ENCODE results near the gene GMPR2. TPM values are rescaled to one million over a fixed set of nuclear protein-coding genes. Genes with fewer than 3 reads are reported as not detected.
"Not testable (repeated sequence)": the region's sequence is repeated elsewhere in the genome, so short reads cannot be mapped to it uniquely, and the experiment has no call there.

GMPR2 gene
- polyA plus RNA-seq, 4 donors: 102 to 121 (median 118) TPM

GRCh38 chr14:24198814-24199524 is 33.8 kb upstream of the GMPR2 start:
- DNase-seq (ENCODE audit: low read depth in 4 of 4, low spot score in 3 of 4): no peak

GRCh38 chr14:24202538-24202937 is 30.2 kb upstream of the GMPR2 start:
- not testable (repeated sequence) for DNase-seq (ENCODE audit: low read depth in 4 of 4, low spot score in 3 of 4)

- not testable (repeated sequence) for DNase-seq (ENCODE audit: low read depth in 4 of 4, low spot score in 3 of 4)
Measured at GRCh38 chr14:24203249-24203886, 29.4 kb upstream of the GMPR2 start.

GRCh38 chr14:24204163-24205146 is 28.3 kb upstream of the GMPR2 start:
- no peak for DNase-seq (ENCODE audit: low read depth in 4 of 4, low spot score in 3 of 4)

GRCh38 chr14:24206260-24207103 is 26.2 kb upstream of the GMPR2 start:
- no peak for DNase-seq (ENCODE audit: low read depth in 4 of 4, low spot score in 3 of 4)

GRCh38 chr14:24207104-24207551 is 25.6 kb upstream of the GMPR2 start:
- no peak for DNase-seq (ENCODE audit: low read depth in 4 of 4, low spot score in 3 of 4)

GRCh38 chr14:24207625-24208024 is 25.1 kb upstream of the GMPR2 start:
- DNase-seq (ENCODE audit: low read depth in 4 of 4, low spot score in 3 of 4): no peak

- no peak for DNase-seq (ENCODE audit: low read depth in 4 of 4, low spot score in 3 of 4)
Measured at GRCh38 chr14:24211311-24211710, 21.4 kb upstream of the GMPR2 start.

GRCh38 chr14:24212924-24213865 is 19.5 kb upstream of the GMPR2 start, which contains the start of gene CHMP4A:
TSS of gene CHMP4A (minus strand) at chr14:24213488. CDS start at chr14:24213439, 49 bp downstream.
- peak; percentile 90 to 94 (median 92) for DNase-seq (ENCODE audit: low read depth in 4 of 4, low spot score in 3 of 4)

- DNase-seq (ENCODE audit: low read depth in 4 of 4, low spot score in 3 of 4): no peak
Measured at GRCh38 chr14:24213866-24214662, 18.7 kb upstream of the GMPR2 start.

GRCh38 chr14:24215495-24216344 is 17.0 kb upstream of the GMPR2 start, which contains the start of gene MDP1:
TSS of gene MDP1 (minus strand) at chr14:24216066. CDS start at chr14:24215955, 111 bp downstream.
- DNase-seq (ENCODE audit: low read depth in 4 of 4, low spot score in 3 of 4): peak in 3 of 4 donors; percentile 78 to 83 (median 80)

GRCh38 chr14:24216345-24216699 is 16.4 kb upstream of the GMPR2 start:
- DNase-seq (ENCODE audit: low read depth in 4 of 4, low spot score in 3 of 4): no peak

GRCh38 chr14:24216876-24217275 is 15.9 kb upstream of the GMPR2 start:
- DNase-seq (ENCODE audit: low read depth in 4 of 4, low spot score in 3 of 4): not testable (repeated sequence)

GRCh38 chr14:24219080-24219479 is 13.6 kb upstream of the GMPR2 start:
- DNase-seq (ENCODE audit: low read depth in 4 of 4, low spot score in 3 of 4): no peak

GRCh38 chr14:24219521-24219920 is 13.2 kb upstream of the GMPR2 start:
- no peak for DNase-seq (ENCODE audit: low read depth in 4 of 4, low spot score in 3 of 4)

GRCh38 chr14:24222987-24223386 is 9.7 kb upstream of the GMPR2 start:
- not testable (repeated sequence) for DNase-seq (ENCODE audit: low read depth in 4 of 4, low spot score in 3 of 4)

- DNase-seq (ENCODE audit: low read depth in 4 of 4, low spot score in 3 of 4): no peak
Measured at GRCh38 chr14:24224618-24225071, 8.1 kb upstream of the GMPR2 start.
